NB4 (cell line): Measurements from ENCODE around the gene GVQW3.

Experiments used
- CTCF ChIP-seq: IDR thresholded peaks from one replicate; pipeline ENCODE4 v1.5.1; 2012; ENCODE audit warnings: low read depth, low read length
- MYC ChIP-seq: IDR thresholded peaks from 2 replicates; pipeline ENCODE4 v1.6.1; 2011; ENCODE audit warnings: low read depth, low read length
- POLR2A ChIP-seq: IDR thresholded peaks from 2 replicates; pipeline ENCODE4 v1.6.1; 2011; ENCODE audit warnings: mild to moderate bottlenecking; ENCODE audit not compliant: insufficient read length; ENCODE audit errors: extremely low read depth

GRCh38 chr11:76395296-76395695 lies 14.2 kb downstream of the GVQW3 start:
- TF ChIP-seq CTCF: no peak
- no peak for TF ChIP-seq MYC
- no peak for TF ChIP-seq POLR2A
